Panc1 (cell line): ENCODE results near the gene GRK3.

ENCODE experiments used
- CTCF ChIP-seq: fragments of 450-650 bp; IDR thresholded peaks from 2 replicates; pipeline ENCODE4 v1.5.1; 2017; ENCODE audit warnings: mild to moderate bottlenecking
- POLR2AphosphoS5 ChIP-seq: IDR thresholded peaks from 2 replicates; pipeline ENCODE4 v1.6.1; 2012; ENCODE audit warnings: mild to moderate bottlenecking, low read depth, low read length, moderate library complexity
- REST ChIP-seq, 2 experiments: IDR thresholded peaks; 2 replicates each; pipeline ENCODE4 v1.6.1; 2011 to 2012; ENCODE audit warnings: low read depth in 2 of 2, control low read depth in 1 of 2, low read length in 1 of 2, mild to moderate bottlenecking in 1 of 2, moderate library complexity in 1 of 2; ENCODE audit not compliant: insufficient read depth in 1 of 2
- SIN3A ChIP-seq: IDR thresholded peaks from 2 replicates; pipeline ENCODE4 v1.6.1; 2012; ENCODE audit warnings: low read depth, mild to moderate bottlenecking, low read length, moderate library complexity, borderline replicate concordance; ENCODE audit not compliant: insufficient read depth
- TCF7L2 ChIP-seq: IDR thresholded peaks from 2 replicates; pipeline ENCODE4 v1.6.1; 2011; ENCODE audit warnings: mild to moderate bottlenecking, low read depth, low read length, inconsistent platforms

DNA sequence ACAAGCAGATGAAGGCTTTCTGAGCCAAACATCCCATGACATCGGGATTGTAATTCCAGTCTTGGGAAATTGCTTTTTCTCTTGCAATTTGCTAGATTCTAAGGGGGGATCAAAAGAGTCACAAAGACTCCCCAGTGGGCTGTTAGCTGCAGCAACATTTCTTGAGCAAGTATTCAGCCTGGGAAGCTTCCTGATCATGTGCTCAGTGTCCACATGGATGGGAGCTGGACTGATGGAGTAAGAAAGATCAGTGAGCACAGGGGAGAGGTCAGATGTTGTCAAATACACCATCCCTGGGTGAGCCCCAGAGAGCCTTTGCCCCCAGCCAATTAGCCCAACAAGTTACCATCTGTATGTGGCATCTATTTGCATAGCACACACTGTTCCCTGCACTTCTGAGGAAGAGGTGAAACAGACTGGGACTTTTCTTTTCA is 10.2 kb upstream of the GRK3 start:
- TF ChIP-seq CTCF, result no peak
- TF ChIP-seq REST (IDR thresholded peaks at IDR 0.05; ENCODE audit: insufficient read depth in 1 of 2, low read depth in 2 of 2, low read length in 1 of 2), result no peak
- no peak for TF ChIP-seq POLR2AphosphoS5
- TF ChIP-seq SIN3A, result no peak
- no peak for TF ChIP-seq TCF7L2
